WTC11 (cell line): ENCODE results near the gene CASP2. TPM values are rescaled to one million over a fixed set of nuclear protein-coding genes. Genes with fewer than 3 reads are reported as not detected.

Experiments
- ATAC-seq: fragments of 200-7000 bp; cut with Tn5 transposase; 2 replicates; pipeline ENCODE4 v1.10.0; 2021; ENCODE audit warnings: mild to moderate bottlenecking, moderate library complexity
- CTCF ChIA-PET: fragments of 300-600 bp; sonication (Branson Sonifier 250); formaldehyde crosslinking; loops from one replicate; lab custom pipeline; 2021; ENCODE audit warnings: antibody characterized with exemption; lab: Charles Lee
- POLR2A ChIA-PET: fragments of 350-600 bp; sonication (Branson Sonifier 250); formaldehyde crosslinking; loops from one replicate; lab custom pipeline; 2021; ENCODE audit warnings: antibody characterized with exemption; lab: Charles Lee
- DNase-seq: peaks from one replicate; pipeline ENCODE4 v3.0.0; 2021; ENCODE audit warnings: low spot score
- H3K27ac Mint-ChIP-seq: 2 replicates; pipeline ENCODE4 v1.8.0; 2021; ENCODE audit warnings: mixed read lengths
- H3K27me3 Mint-ChIP-seq: 2 replicates; pipeline ENCODE4 v1.8.0; 2021; ENCODE audit warnings: low read depth, mild to moderate bottlenecking, moderate library complexity, mixed read lengths
- H3K36me3 Mint-ChIP-seq: 2 replicates; pipeline ENCODE4 v1.8.0; 2021; ENCODE audit warnings: mixed read lengths
- H3K4me1 Mint-ChIP-seq: 2 replicates; pipeline ENCODE4 v1.8.0; 2022; ENCODE audit warnings: mixed read lengths
- H3K4me3 Mint-ChIP-seq: 2 replicates; pipeline ENCODE4 v1.8.0; 2021; ENCODE audit warnings: mild to moderate bottlenecking, moderate library complexity, mixed read lengths
- H3K9me3 Mint-ChIP-seq: 2 replicates; pipeline ENCODE4 v1.8.0; 2021; ENCODE audit warnings: mixed read lengths
- ATF6 ChIP-seq: sonication (generic); formaldehyde crosslinking; IDR thresholded peaks from 2 replicates; pipeline ENCODE4 v1.8.1; 2023; ENCODE audit warnings: mild to moderate bottlenecking, missing genetic modification reagents
- CBFB ChIP-seq: sonication (generic); formaldehyde crosslinking; IDR thresholded peaks from 2 replicates; pipeline ENCODE4 v1.8.1; 2022; ENCODE audit warnings: mild to moderate bottlenecking, low read depth, missing genetic modification reagents
- CDX4 ChIP-seq: fragments of 250-450 bp; sonication (Bioruptor Pico); IDR thresholded peaks from 2 replicates; pipeline ENCODE4 v1.9.0; 2021; ENCODE audit warnings: moderate library complexity, mild to moderate bottlenecking, inconsistent platforms, borderline replicate concordance
- CREB1 ChIP-seq: sonication (generic); formaldehyde crosslinking; IDR thresholded peaks from 2 replicates; pipeline ENCODE4 v1.8.0; 2023; ENCODE audit warnings: mild to moderate bottlenecking, missing genetic modification reagents
- ERG ChIP-seq: fragments of 250-450 bp; sonication (Bioruptor Pico); IDR thresholded peaks from 2 replicates; pipeline ENCODE4 v1.8.0; 2021; ENCODE audit warnings: mild to moderate bottlenecking
- FOXK1 ChIP-seq: sonication (generic); formaldehyde crosslinking; IDR thresholded peaks from 2 replicates; pipeline ENCODE4 v1.8.0; 2022; ENCODE audit warnings: mild to moderate bottlenecking, moderate library complexity, missing genetic modification reagents
- KAT7 ChIP-seq: sonication (generic); formaldehyde crosslinking; IDR thresholded peaks from 2 replicates; pipeline ENCODE4 v1.8.1; 2023; ENCODE audit warnings: missing genetic modification reagents, mild to moderate bottlenecking, borderline replicate concordance
- NR1H2 ChIP-seq: sonication (generic); formaldehyde crosslinking; IDR thresholded peaks from 2 replicates; pipeline ENCODE4 v1.9.0; 2021; ENCODE audit warnings: mild to moderate bottlenecking, moderate library complexity, missing genetic modification reagents
- NR2C2 ChIP-seq: sonication (generic); formaldehyde crosslinking; IDR thresholded peaks from 2 replicates; pipeline ENCODE4 v1.8.0; 2022; ENCODE audit warnings: mild to moderate bottlenecking, missing genetic modification reagents
- PRDM15 ChIP-seq: sonication (generic); formaldehyde crosslinking; IDR thresholded peaks from 2 replicates; pipeline ENCODE4 v1.8.0; 2022; ENCODE audit warnings: missing genetic modification reagents
- RORB ChIP-seq: fragments of 250-450 bp; sonication (Bioruptor Pico); IDR thresholded peaks from 2 replicates; pipeline ENCODE4 v1.9.0; 2021; ENCODE audit warnings: mild to moderate bottlenecking
- TP53 ChIP-seq: sonication (generic); formaldehyde crosslinking; IDR thresholded peaks from 2 replicates; pipeline ENCODE4 v1.8.1; 2023; ENCODE audit warnings: mild to moderate bottlenecking, missing genetic modification reagents
- ZNF416 ChIP-seq: fragments of 250-450 bp; sonication (Bioruptor Pico); IDR thresholded peaks from 2 replicates; pipeline ENCODE4 v1.9.0; 2021; ENCODE audit warnings: mild to moderate bottlenecking, inconsistent platforms
- total RNA-seq: library from RNA; stranded (reverse); gene quantifications from 3 replicates; pipeline ENCODE4 v1.2.3, GENCODE V29; 2021
- TF ChIP-seq, protein P1 (sequence below): sonication (generic); formaldehyde crosslinking; conservative IDR thresholded peaks from 2 replicates; pipeline ENCODE4 v1.8.1; 2022; ENCODE audit warnings: mild to moderate bottlenecking, missing genetic modification reagents
- TF ChIP-seq, protein P2 (sequence below): sonication (generic); formaldehyde crosslinking; IDR thresholded peaks from 2 replicates; pipeline ENCODE4 v1.8.1; 2022; ENCODE audit warnings: missing genetic modification reagents, borderline replicate concordance

Gene CASP2
- total RNA-seq, 1 experiment from 2014 or later, result 35.4 TPM

DNA sequence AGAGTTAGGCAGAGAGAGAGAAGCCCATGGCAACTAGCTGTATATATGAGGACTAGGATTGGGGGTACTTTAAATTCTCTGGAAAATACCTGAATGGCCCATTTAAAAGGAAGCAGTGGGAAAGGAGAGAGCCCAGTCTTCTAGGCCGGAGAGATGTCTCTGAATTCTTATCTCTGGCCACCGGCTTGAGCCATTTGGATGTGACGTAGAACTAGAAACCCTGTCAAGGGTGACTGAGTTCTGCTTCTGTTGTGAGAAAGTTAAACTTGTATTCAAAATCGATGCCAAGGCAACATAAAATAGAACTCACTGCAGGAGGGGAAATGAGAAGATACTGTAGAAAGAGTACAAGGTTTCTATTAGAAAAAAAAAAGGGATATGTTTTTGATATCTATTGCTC lies 31.2 kb upstream of the CASP2 start (continued):
- TF ChIP-seq ERG (no peak), RORB (CRISPR knock-in tag) (no peak), TP53 (no peak), CDX4 (no peak), KAT7 (CRISPR knock-in tag) (no peak), NR2C2 (CRISPR knock-in tag) (no peak), FOXK1 (CRISPR knock-in tag) (no peak), NR1H2 (CRISPR knock-in tag) (no peak), CREB1 (CRISPR knock-in tag) (no peak), ZNF416 (CRISPR knock-in tag) (no peak), ATF6 (CRISPR knock-in tag) (no peak)
- TF ChIP-seq, protein P1, sequence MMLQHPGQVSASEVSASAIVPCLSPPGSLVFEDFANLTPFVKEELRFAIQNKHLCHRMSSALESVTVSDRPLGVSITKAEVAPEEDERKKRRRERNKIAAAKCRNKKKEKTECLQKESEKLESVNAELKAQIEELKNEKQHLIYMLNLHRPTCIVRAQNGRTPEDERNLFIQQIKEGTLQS (CRISPR knock-in tag), result no peak

- ChIA-PET CTCF (interaction anchor here (2.0 kb wide), 1 partner anchor 17 kb away, joined by 6 read pairs; no protein-coding TSS in a partner anchor), POLR2A (no interaction called here)
- H3K27me3 Mint-ChIP-seq, result no peaks in the 10 kb centered on the region; the same call in 1 of the 2 replicates
- no peaks in the 10 kb centered on the region for H3K36me3 Mint-ChIP-seq
- no peak overlapping the region for H3K4me3 Mint-ChIP-seq
- peaks cover 13% of the 10 kb centered on the region for H3K9me3 Mint-ChIP-seq
- DNase-seq, result no peak
- ATAC-seq, result no peak
- TF ChIP-seq CBFB (CRISPR knock-in tag), result no peak
- TF ChIP-seq, protein P2, sequence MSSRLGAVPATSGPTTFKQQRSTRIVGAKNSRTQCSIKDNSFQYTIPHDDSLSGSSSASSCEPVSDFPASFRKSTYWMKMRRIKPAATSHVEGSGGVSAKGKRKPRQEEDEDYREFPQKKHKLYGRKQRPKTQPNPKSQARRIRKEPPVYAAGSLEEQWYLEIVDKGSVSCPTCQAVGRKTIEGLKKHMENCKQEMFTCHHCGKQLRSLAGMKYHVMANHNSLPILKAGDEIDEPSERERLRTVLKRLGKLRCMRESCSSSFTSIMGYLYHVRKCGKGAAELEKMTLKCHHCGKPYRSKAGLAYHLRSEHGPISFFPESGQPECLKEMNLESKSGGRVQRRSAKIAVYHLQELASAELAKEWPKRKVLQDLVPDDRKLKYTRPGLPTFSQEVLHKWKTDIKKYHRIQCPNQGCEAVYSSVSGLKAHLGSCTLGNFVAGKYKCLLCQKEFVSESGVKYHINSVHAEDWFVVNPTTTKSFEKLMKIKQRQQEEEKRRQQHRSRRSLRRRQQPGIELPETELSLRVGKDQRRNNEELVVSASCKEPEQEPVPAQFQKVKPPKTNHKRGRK (CRISPR knock-in tag), result no peak
- TF ChIP-seq PRDM15 (CRISPR knock-in tag), result no peak
- H3K4me1 Mint-ChIP-seq, result no peaks in the 10 kb centered on the region
- no peak overlapping the region for H3K27ac Mint-ChIP-seq
Observed at GRCh38 chr7:143257501-143257900, 30.6 kb upstream of the CASP2 start.
